SW480 (cell line): ENCODE results near the gene PHPT1.
"Not testable (repeated sequence)": the region's sequence is repeated elsewhere in the genome, so short reads cannot be mapped to it uniquely, and the experiment has no call there.

Source experiments
- DNase-seq: peaks from one replicate; pipeline ENCODE4 v3.0.0-alpha.2; 2016; ENCODE audit warnings: low spot score

The PHPT1 gene

GRCh38 chr9:136837146-136837855, 11.9 kb upstream of the PHPT1 start:
- DNase-seq, result no peak

- not testable (repeated sequence) for DNase-seq
Observed at GRCh38 chr9:136837856-136838277, 11.3 kb upstream of the PHPT1 start.

GRCh38 chr9:136838314-136839228, 10.6 kb upstream of the PHPT1 start:
- DNase-seq, result no peak

- no peak for DNase-seq
Observed at GRCh38 chr9:136839229-136840139, 9.7 kb upstream of the PHPT1 start.

DNA sequence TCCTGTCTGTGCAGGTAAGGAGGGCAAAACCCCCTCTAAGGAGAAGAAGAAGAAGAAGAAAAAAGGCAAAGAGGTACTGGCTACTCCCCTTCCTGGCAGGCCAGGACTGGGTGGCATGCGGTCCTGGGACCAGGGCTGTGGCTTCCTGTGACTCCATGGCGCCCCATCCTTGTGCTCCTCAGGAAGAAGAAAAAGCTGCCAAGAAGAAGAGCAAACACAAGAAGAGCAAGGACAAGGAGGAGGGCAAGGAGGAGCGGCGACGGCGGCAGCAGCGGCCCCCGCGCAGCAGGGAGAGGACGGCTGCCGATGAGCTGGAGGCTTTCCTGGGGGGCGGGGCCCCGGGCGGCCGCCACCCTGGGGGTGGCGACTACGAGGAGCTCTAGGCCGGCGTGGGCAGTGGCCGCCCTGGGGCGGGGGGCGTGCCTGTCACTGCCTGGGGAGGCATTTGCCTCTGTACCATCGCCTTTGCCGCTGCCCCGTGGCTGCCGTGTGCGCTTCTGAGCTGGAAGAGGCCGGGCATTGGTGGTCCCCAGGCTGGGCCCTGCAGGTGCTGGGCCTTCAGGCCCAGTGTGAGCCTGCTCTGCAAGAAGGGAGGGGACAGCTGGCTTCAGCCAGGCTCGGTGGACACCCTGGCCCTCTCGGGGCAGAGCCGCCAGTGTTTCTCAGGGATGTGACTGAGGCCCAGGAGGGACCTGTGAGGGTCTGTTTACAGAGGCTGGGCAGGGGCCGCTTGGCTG, 8.9 kb upstream of the PHPT1 start:
- DNase-seq, result no peak

GRCh38 chr9:136840877-136841645, 8.1 kb upstream of the PHPT1 start:
- peak; percentile 86 for DNase-seq

- DNase-seq, result peak; percentile 65
Observed at GRCh38 chr9:136841646-136842379, 7.4 kb upstream of the PHPT1 start.

GRCh38 chr9:136842380-136842948, 6.7 kb upstream of the PHPT1 start, which contains the start of gene AJM1:
Gene AJM1 (plus strand): TSS chr9:136842478. CDS start chr9:136844415, 1,937 bp downstream.
- DNase-seq, result peak; percentile 70

DNA sequence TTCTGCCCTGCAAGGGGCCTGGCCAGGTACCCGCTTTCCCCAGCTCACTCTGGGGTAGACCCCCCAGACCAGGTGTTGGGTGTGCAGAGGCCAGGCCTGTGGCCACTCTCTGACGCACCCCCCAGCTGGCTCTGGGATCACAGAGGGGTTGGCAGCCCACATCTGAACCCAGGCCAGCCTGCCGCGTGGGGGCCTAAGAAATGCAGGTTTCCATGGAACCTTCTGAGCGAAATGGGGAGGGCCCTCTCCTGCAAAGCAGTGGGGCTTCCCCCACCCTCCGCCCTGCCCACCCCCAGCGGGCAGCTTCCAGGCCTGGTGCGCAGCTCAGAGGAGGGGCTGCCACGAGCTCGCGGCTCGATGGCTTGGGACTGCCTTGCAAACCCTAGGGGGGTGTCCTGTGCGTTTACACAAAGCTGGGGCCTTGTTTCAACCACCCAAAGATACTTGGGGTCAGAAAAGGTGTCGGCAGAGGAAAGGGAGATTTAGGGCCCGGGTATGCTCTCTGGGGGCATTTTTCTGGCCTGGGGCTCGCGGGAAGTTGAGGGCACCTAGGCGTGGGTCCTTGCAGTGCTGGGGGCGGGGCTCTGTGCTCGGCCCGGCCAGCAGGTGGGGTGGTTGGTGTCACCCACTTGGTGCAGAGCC, 5.9 kb upstream of the PHPT1 start:
- not testable (repeated sequence) for DNase-seq

DNA sequence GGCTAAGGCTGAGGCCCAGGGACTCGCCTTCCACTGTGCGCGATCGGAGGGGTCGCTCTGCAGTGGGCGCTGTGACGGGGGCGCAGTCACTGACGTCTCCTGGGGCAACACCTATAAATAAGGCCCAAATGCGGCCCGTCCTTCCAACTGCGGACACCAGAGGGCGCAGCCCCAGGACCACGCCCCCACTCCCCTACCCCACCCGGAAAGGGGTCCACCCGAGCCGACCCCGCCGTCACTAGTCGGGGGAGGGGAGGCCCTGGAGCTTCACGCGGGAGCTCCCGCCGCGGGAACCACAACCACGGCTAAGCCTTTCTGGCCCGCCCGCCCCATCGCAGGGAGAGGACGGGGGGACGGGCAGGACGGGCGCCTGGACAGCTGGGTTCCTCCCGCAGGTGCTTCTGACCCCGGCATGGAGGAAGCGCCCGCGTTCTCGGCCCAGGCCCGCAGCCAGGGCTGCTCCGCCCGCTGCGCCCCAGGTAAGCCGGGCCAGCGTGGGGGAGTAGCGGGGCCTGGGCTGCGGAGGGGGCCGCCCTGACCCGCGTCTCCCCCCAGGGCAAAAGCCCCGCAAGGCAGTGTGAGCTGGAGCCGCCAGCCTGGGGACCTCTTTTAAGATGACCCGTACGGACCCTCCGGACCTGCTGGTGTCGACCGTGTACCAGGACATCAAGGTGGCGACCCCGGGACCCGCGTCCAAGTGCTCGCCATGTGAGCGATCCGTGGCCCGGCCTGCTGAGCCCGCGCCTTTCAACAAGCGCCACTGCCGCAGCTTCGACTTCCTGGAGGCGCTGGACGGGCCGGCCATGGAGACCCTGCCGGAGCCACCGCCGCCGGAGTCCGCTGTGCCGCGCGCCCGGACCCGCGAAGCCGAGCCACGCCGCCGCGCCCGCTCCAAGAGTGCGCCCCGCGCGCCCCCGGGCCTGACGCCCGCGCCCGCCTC, 5.1 kb upstream of the PHPT1 start:
- not testable (repeated sequence) for DNase-seq

DNA sequence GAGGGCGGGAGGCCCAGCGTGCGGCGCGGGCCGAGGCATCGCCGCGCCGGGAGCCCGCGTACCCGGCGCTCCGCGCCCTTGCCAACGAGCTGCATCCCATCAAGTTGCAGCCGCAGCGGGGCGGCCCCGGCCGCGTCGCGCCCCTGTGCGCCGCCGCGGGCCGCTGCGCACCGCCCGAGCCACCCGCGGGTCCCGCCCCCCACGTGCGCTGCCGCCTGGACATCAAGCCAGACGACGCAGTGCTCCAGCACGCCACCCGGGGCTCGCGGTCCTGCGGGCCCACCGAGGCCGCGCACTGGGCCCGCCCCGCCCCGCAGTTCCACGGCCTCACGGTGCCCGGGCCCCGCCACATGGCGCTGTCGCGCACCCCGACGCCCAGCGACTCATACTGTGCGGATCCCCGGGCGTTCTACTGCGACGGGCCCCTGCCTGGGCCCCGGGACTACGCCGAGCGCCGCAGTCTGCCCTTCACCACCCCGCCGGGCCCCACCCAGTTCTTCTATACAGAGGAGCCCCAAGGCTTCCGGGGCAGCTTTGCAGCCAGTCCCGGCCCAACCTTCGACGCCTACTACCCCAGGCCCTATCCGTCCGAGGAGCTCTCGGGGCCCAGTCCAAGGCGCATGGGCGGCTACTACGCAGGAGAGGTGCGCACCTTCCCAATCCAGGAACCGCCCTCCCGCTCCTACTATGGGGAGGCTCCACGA, 4.3 kb upstream of the PHPT1 start:
- DNase-seq, result no peak

- DNase-seq, result no peak
Observed at GRCh38 chr9:136845465-136846260, 3.5 kb upstream of the PHPT1 start.

- no peak for DNase-seq
Observed at GRCh38 chr9:136846376-136847087, 2.7 kb upstream of the PHPT1 start.

- peak; percentile 24 for DNase-seq
Observed at GRCh38 chr9:136847088-136847825, 2.0 kb upstream of the PHPT1 start.
